HG03342 (cell line): Measurements from ENCODE around the gene NT5C1B.

ENCODE experiments used
- ATAC-seq: cut with Tn5 transposase; IDR thresholded peaks from one replicate; pipeline ENCODE4 v1.9.1; 2021; ENCODE audit warnings: mild to moderate bottlenecking, moderate library complexity; ENCODE audit not compliant: unreplicated experiment

NT5C1B gene

GRCh38 chr2:18600255-18600613, 10.9 kb upstream of the NT5C1B start:
- ATAC-seq, result no peak

- no peak for ATAC-seq
Measured at GRCh38 chr2:18599509-18600254, 10.3 kb upstream of the NT5C1B start.

- ATAC-seq, result no peak
Measured at GRCh38 chr2:18598848-18599484, 9.6 kb upstream of the NT5C1B start.

GRCh38 chr2:18597618-18598017, 8.2 kb upstream of the NT5C1B start:
- ATAC-seq, result no peak

- ATAC-seq, result no peak
Measured at GRCh38 chr2:18596993-18597392, 7.6 kb upstream of the NT5C1B start.

- no peak for ATAC-seq
Measured at GRCh38 chr2:18593496-18593895, 4.1 kb upstream of the NT5C1B start.

- no peak for ATAC-seq
Measured at GRCh38 chr2:18592372-18592771, 3.0 kb upstream of the NT5C1B start.

GRCh38 chr2:18588802-18589201, 567 bp downstream of the NT5C1B start:
- ATAC-seq, result no peak

GRCh38 chr2:18588049-18588448, 1.3 kb downstream of the NT5C1B start:
- no peak for ATAC-seq

GRCh38 chr2:18585526-18585925, 3.8 kb downstream of the NT5C1B start:
- no peak for ATAC-seq

GRCh38 chr2:18584608-18584954, 4.8 kb downstream of the NT5C1B start:
- ATAC-seq, result no peak

GRCh38 chr2:18583905-18584607, 5.3 kb downstream of the NT5C1B start:
- no peak for ATAC-seq

- ATAC-seq, result no peak
Measured at GRCh38 chr2:18580606-18581005, 8.8 kb downstream of the NT5C1B start.

GRCh38 chr2:18578033-18578432, 11.3 kb downstream of the NT5C1B start:
- ATAC-seq, result no peak

- no peak for ATAC-seq
Measured at GRCh38 chr2:18566145-18566769, 23.1 kb downstream of the NT5C1B start.

- no peak for ATAC-seq
Measured at GRCh38 chr2:18560797-18561085, 28.6 kb downstream of the NT5C1B start.

- peak; percentile 94 for ATAC-seq
Measured at GRCh38 chr2:18560031-18560796, 29.2 kb downstream of the NT5C1B start, which contains the start of gene RDH14. Gene RDH14, minus strand, starts transcription at chr2:18560653. Its CDS starts 81 bp downstream, at chr2:18560572.

- ATAC-seq, result peak; percentile 3
Measured at GRCh38 chr2:18559531-18560030, 29.8 kb downstream of the NT5C1B start.

- no peak for ATAC-seq
Measured at GRCh38 chr2:18558458-18558857, 30.9 kb downstream of the NT5C1B start.

- ATAC-seq, result no peak
Measured at GRCh38 chr2:18557121-18557520, 32.2 kb downstream of the NT5C1B start.
